ENCODE data around the gene FUT6.

Gene FUT6

GRCh38 chr19:5804516-5805461 lies 34.7 kb downstream of the FUT6 start, which contains the start of gene NRTN:
TSS of gene NRTN (plus strand) at chr19:5805067. CDS start at chr19:5824166, 19,099 bp downstream.
- DNase-seq: peak; percentile 60

GRCh38 chr19:5803752-5804515 lies 35.6 kb downstream of the FUT6 start:
- peak; percentile 91 for DNase-seq

GRCh38 chr19:5803441-5803751 lies 36.1 kb downstream of the FUT6 start:
- no peak for DNase-seq

- no peak for DNase-seq
Measured at GRCh38 chr19:5801796-5802619, 37.5 kb downstream of the FUT6 start.

- DNase-seq: no peak
Measured at GRCh38 chr19:5800361-5801270, 38.9 kb downstream of the FUT6 start.

GRCh38 chr19:5799247-5800241 lies 40.0 kb downstream of the FUT6 start:
- no peak for DNase-seq

GRCh38 chr19:5798244-5798643 lies 41.3 kb downstream of the FUT6 start:
- no peak for DNase-seq

- no peak for DNase-seq
Measured at GRCh38 chr19:5795382-5795919, 44.1 kb downstream of the FUT6 start.

GRCh38 chr19:5793188-5793587 lies 46.3 kb downstream of the FUT6 start:
- DNase-seq: no peak

GRCh38 chr19:5792224-5792623 lies 47.3 kb downstream of the FUT6 start:
- no peak for DNase-seq

GRCh38 chr19:5790559-5791520 lies 48.7 kb downstream of the FUT6 start, which contains the start of gene DUS3L:
TSS of gene DUS3L (minus strand) at chr19:5791163. CDS start at chr19:5791141, 22 bp downstream.
- DNase-seq: peak; percentile 98

GRCh38 chr19:5789886-5790558 lies 49.5 kb downstream of the FUT6 start:
- DNase-seq: no peak

- DNase-seq: no peak
Measured at GRCh38 chr19:5789351-5789761, 50.1 kb downstream of the FUT6 start.

- DNase-seq: no peak
Measured at GRCh38 chr19:5788422-5788821, 51.1 kb downstream of the FUT6 start.

GRCh38 chr19:5787409-5788182 lies 51.9 kb downstream of the FUT6 start:
- no peak for DNase-seq

GRCh38 chr19:5786593-5787408 lies 52.7 kb downstream of the FUT6 start:
- no peak for DNase-seq

GRCh38 chr19:5785423-5785822 lies 54.1 kb downstream of the FUT6 start:
- no peak for DNase-seq

Measured in CD4-positive, alpha-beta T cell treated with Interferon gamma for 1 hour (primary cell).